PC-3 (cell line): Measurements from ENCODE around the gene SLC25A29. TPM values are rescaled to one million over a fixed set of nuclear protein-coding genes. Genes with fewer than 3 reads are reported as not detected.

Experiments
- ATAC-seq: fragments of 200-7000 bp; cut with Tn5 transposase; 2 replicates; pipeline ENCODE4 v1.9.1; 2020; ENCODE audit warnings: mild to moderate bottlenecking, moderate library complexity
- BruUV-seq: library from RNA; stranded (reverse); fragments of 400-500 nt; replicated peaks from 2 replicates; lab custom pipeline; 2021; lab: Mats Ljungman, UMichigan
- CTCF ChIA-PET: fragments of 300-600 bp; sonication (Branson Sonifier 250); formaldehyde crosslinking; loops from one replicate; lab custom pipeline; 2022; ENCODE audit warnings: antibody characterized with exemption; lab: Charles Lee
- POLR2A ChIA-PET: fragments of 300-600 bp; sonication (Branson Sonifier 250); formaldehyde crosslinking; loops from one replicate; lab custom pipeline; 2022; ENCODE audit warnings: antibody characterized with exemption; ENCODE audit not compliant: unreplicated experiment; lab: Charles Lee
- DNase-seq: peaks from one replicate; pipeline ENCODE4 v3.0.0-alpha.2; 2015
- H2AFZ ChIP-seq: fragments of 300-600 bp; sonication (generic); 2 replicates; pipeline ENCODE4 v1.6.0; 2016; ENCODE audit warnings: antibody characterized with exemption, low read length
- H3F3A ChIP-seq: fragments of 300-600 bp; sonication (generic); one replicate; pipeline ENCODE4 v1.6.0; 2017; ENCODE audit warnings: antibody characterized with exemption, low read length, control low read depth, mild to moderate bottlenecking; ENCODE audit not compliant: unreplicated experiment
- H3K27ac ChIP-seq: fragments of 300-600 bp; sonication (generic); 2 replicates; pipeline ENCODE4 v1.5.1; 2016; ENCODE audit warnings: mild to moderate bottlenecking, low read length
- H3K27me3 ChIP-seq: fragments of 300-600 bp; sonication (generic); 2 replicates; pipeline ENCODE4 v1.6.1; 2016; ENCODE audit warnings: low read length, mixed read lengths
- H3K36me3 ChIP-seq: fragments of 300-600 bp; sonication (generic); 2 replicates; pipeline ENCODE4 v1.6.1; 2016; ENCODE audit warnings: low read depth, mixed run types, low read length, mixed read lengths
- H3K4me1 ChIP-seq: fragments of 300-600 bp; sonication (generic); 2 replicates; pipeline ENCODE4 v1.5.1; 2016; ENCODE audit warnings: low read length; ENCODE audit not compliant: insufficient read depth
- H3K4me2 ChIP-seq: fragments of 300-600 bp; sonication (generic); 2 replicates; pipeline ENCODE4 v1.6.0; 2016; ENCODE audit warnings: low read length
- H3K4me3 ChIP-seq: fragments of 300-600 bp; sonication (generic); 2 replicates; pipeline ENCODE4 v1.5.1; 2016; ENCODE audit warnings: mild to moderate bottlenecking, low read length, mixed read lengths
- H3K79me2 ChIP-seq: fragments of 300-600 bp; sonication (generic); 2 replicates; pipeline ENCODE4 v1.6.1; 2017; ENCODE audit warnings: low read length, mixed read lengths
- H3K9ac ChIP-seq: fragments of 300-600 bp; sonication (generic); 2 replicates; pipeline ENCODE4 v1.6.0; 2016; ENCODE audit warnings: mild to moderate bottlenecking, low read length
- H3K9me2 ChIP-seq: fragments of 300-600 bp; sonication (generic); replicated peaks from 2 replicates; pipeline ENCODE4 v1.6.1; 2016; ENCODE audit warnings: mixed run types, low read length, mixed read lengths
- H3K9me3 ChIP-seq: fragments of 300-600 bp; sonication (generic); 2 replicates; pipeline ENCODE4 v1.6.1; 2016; ENCODE audit warnings: low read length, mixed read lengths
- H4K20me1 ChIP-seq: fragments of 300-600 bp; sonication (generic); 2 replicates; pipeline ENCODE4 v1.6.1; 2016; ENCODE audit warnings: low read length, mixed read lengths
- CTCF ChIP-seq: fragments of 300-600 bp; sonication (generic); conservative IDR thresholded peaks from 2 replicates; pipeline ENCODE4 v1.5.1; 2017; ENCODE audit warnings: antibody characterized with exemption, low read depth, mild to moderate bottlenecking, low read length
- EZH2 ChIP-seq: fragments of 300-600 bp; sonication (generic); IDR thresholded peaks from one replicate; pipeline ENCODE4 v1.6.1; 2017; ENCODE audit warnings: antibody characterized with exemption, mild to moderate bottlenecking, low read length; ENCODE audit not compliant: unreplicated experiment
- EZH2phosphoT487 ChIP-seq: fragments of 300-600 bp; sonication (generic); IDR thresholded peaks from 2 replicates; pipeline ENCODE4 v1.6.1; 2018; ENCODE audit warnings: mild to moderate bottlenecking, antibody characterized with exemption, low read length, borderline replicate concordance
- intact Hi-C: fragments of 100-400 bp; cut with micrococcal nuclease; formaldehyde crosslinking; loops from 2 replicates; pipeline ENCODE4 v1.9.0; 2023
- total RNA-seq: library from RNA; depleted of rRNA; stranded (reverse); fragments of >200 nt; gene quantifications from 2 replicates; pipeline ENCODE4 v1.2.3, GENCODE V29; 2014

The SLC25A29 gene
- total RNA-seq, 1 experiment from 2014 or later = 53.9 TPM

GRCh38 chr14:100330388-100330931, 24.2 kb upstream of the SLC25A29 start:
- TF ChIP-seq EZH2phosphoT487 (no peak), CTCF (no peak), EZH2 (no peak)
- Histone ChIP-seq H3K9ac (no peak overlapping the region), H3K27ac (no peak overlapping the region), H3K4me2 (no peak overlapping the region), H3K36me3 (no peaks in the 10 kb centered on the region), H3K27me3 (no peaks in the 10 kb centered on the region), H3K9me2 (no peaks in the 10 kb centered on the region), H3K79me2 (no peaks in the 10 kb centered on the region), H2AFZ (no peak overlapping the region), H3K4me3 (no peak overlapping the region), H3F3A (no peaks in the 10 kb centered on the region), H3K9me3 (no peaks in the 10 kb centered on the region), H3K4me1 (no peaks in the 10 kb centered on the region), H4K20me1 (no peaks in the 10 kb centered on the region)
- intact Hi-C loops = no loop called here
- BruUV-seq = no TSS peak
- CTCF ChIA-PET = no interaction called here
- ATAC-seq (no peak), DNase-seq (no peak)
- POLR2A ChIA-PET = interaction anchor here (0.6 kb wide), 1 partner anchor 45 kb away, joined by 3 read pairs; no protein-coding TSS in a partner anchor

GRCh38 chr14:100330007-100330344, 23.7 kb upstream of the SLC25A29 start:
- intact Hi-C loops = no loop called here
- TF ChIP-seq EZH2phosphoT487 (no peak), EZH2 (no peak), CTCF (no peak)
- Histone ChIP-seq H3K4me3 (no peak overlapping the region), H3K9ac (no peak overlapping the region), H3K4me1 (no peaks in the 10 kb centered on the region), H3K36me3 (no peaks in the 10 kb centered on the region), H3F3A (no peaks in the 10 kb centered on the region), H3K9me3 (no peaks in the 10 kb centered on the region), H3K27me3 (no peaks in the 10 kb centered on the region), H3K27ac (no peak overlapping the region), H2AFZ (no peak overlapping the region), H3K9me2 (no peaks in the 10 kb centered on the region), H4K20me1 (no peaks in the 10 kb centered on the region), H3K4me2 (no peak overlapping the region), H3K79me2 (no peaks in the 10 kb centered on the region)
- BruUV-seq = no TSS peak
- POLR2A ChIA-PET = no interaction called here
- DNase-seq = no peak
- CTCF ChIA-PET = no interaction called here
- no peak for ATAC-seq

- no peaks in the 10 kb centered on the region for H3K9me3 ChIP-seq
- H3K36me3 ChIP-seq = no peaks in the 10 kb centered on the region
- H4K20me1 ChIP-seq = no peaks in the 10 kb centered on the region
- no peak for DNase-seq
- no peak for ATAC-seq
- no peaks in the 10 kb centered on the region for H3K79me2 ChIP-seq
- H3K4me2 ChIP-seq = no peak overlapping the region
- TF ChIP-seq CTCF = no peak
- TF ChIP-seq EZH2 = no peak
- no peak for TF ChIP-seq EZH2phosphoT487
- H3K9ac ChIP-seq = no peak overlapping the region
- BruUV-seq = no TSS peak
- POLR2A ChIA-PET = no interaction called here
- H3K4me3 ChIP-seq = no peak overlapping the region
- CTCF ChIA-PET = no interaction called here
- H3K27ac ChIP-seq = no peak overlapping the region
- no peaks in the 10 kb centered on the region for H3K4me1 ChIP-seq
- H3K27me3 ChIP-seq = no peaks in the 10 kb centered on the region
- no peaks in the 10 kb centered on the region for H3F3A ChIP-seq
- no peak overlapping the region for H2AFZ ChIP-seq
- no peaks in the 10 kb centered on the region for H3K9me2 ChIP-seq
- intact Hi-C loops = no loop called here
Observed at GRCh38 chr14:100329233-100330006, 23.2 kb upstream of the SLC25A29 start.
